Tibial nerve (tissue), 4 donors: Measurements from ENCODE around the gene RXRG. TPM values are rescaled to one million over a fixed set of nuclear protein-coding genes. Genes with fewer than 3 reads are reported as not detected.

ENCODE experiments used
- DNase-seq, 2 donors: peaks; one replicate each; pipeline ENCODE4 v3.0.0-alpha.2; 2019; ENCODE audit warnings: low spot score in 2 of 2
- H3K27ac ChIP-seq, 4 donors: fragments of 200-600 bp; sonication (generic) in 3 of 4; one replicate each; pipeline ENCODE4 v1.5.1; 2017 to 2019; ENCODE audit warnings: mild to moderate bottlenecking in 1 of 4
- H3K27me3 ChIP-seq, 2 donors: fragments of 200-600 bp; sonication (generic) in 1 of 2; one replicate each; pipeline versions ENCODE4 v1.5.1 to v1.6.0; 2017 to 2019
- H3K36me3 ChIP-seq, 3 donors: fragments of 200-600 bp; sonication (generic); one replicate each; pipeline ENCODE4 v1.5.1; 2018 to 2019
- H3K4me1 ChIP-seq, 4 donors: fragments of 200-600 bp; sonication (generic) in 3 of 4; one replicate each; pipeline ENCODE4 v1.5.1; 2017 to 2019
- H3K4me3 ChIP-seq, 4 donors: fragments of 200-600 bp; sonication (generic) in 3 of 4; one replicate each; pipeline ENCODE4 v1.5.1; 2017 to 2019; ENCODE audit warnings: mild to moderate bottlenecking in 1 of 4, moderate library complexity in 1 of 4
- H3K9me3 ChIP-seq, 4 donors: fragments of 200-600 bp; sonication (generic) in 3 of 4; one replicate each; pipeline ENCODE4 v1.5.1; 2017 to 2019
- CTCF ChIP-seq, 5 experiments: fragments of 200-600 bp in 3 of 5; fragments of 450-650 bp in 2 of 5; sonication (generic) in 3 of 5; IDR thresholded peaks; one replicate each; pipeline ENCODE4 v1.5.1; 2016 to 2019; ENCODE audit warnings: antibody characterized with exemption in 5 of 5, mild to moderate bottlenecking in 3 of 5, moderate library complexity in 2 of 5
- EP300 ChIP-seq, 2 donors: sonication (generic); formaldehyde crosslinking; IDR thresholded peaks; one replicate each; pipeline ENCODE4 v1.6.1; 2017; ENCODE audit warnings: antibody characterized with exemption in 2 of 2, mild to moderate bottlenecking in 1 of 2
- POLR2A ChIP-seq, 2 donors: fragments of 450-650 bp; IDR thresholded peaks; one replicate each; pipeline ENCODE4 v1.6.1; 2017; ENCODE audit warnings: antibody characterized with exemption in 2 of 2, mild to moderate bottlenecking in 2 of 2, moderate library complexity in 2 of 2
- WGBS, 2 donors: methylation state at CpG; one replicate each; pipeline ENCODE4 v1.1.5; 2018; 5-methylcytosine and 5-hydroxymethylcytosine counted together
- total RNA-seq, 4 donors: library from RNA; depleted of rRNA; stranded (reverse); fragments of >200 nt; gene quantifications; one replicate each; pipeline ENCODE4 v1.1.0, GENCODE V29; 2016

Gene RXRG
- total RNA-seq, 4 donors from 2014 or later, result 3.3 to 13.8 (median 7.3) TPM

GRCh38 chr1:165352442-165353293 lies 92.3 kb downstream of the RXRG start:
- WGBS, 2 donors, result 20 to 25% methylated on average over 51 to 59 of the region's 59 CpGs
- H3K27ac ChIP-seq, result no peak overlapping the region
- peaks cover 3 to 97% of the 10 kb centered on the region in 2 donors for H3K27me3 ChIP-seq
- peaks cover 0 to 53% (median 20%) of the 10 kb centered on the region in 4 donors for H3K4me1 ChIP-seq
- no peaks in the 10 kb centered on the region for H3K36me3 ChIP-seq
- no peak overlapping the region for H3K4me3 ChIP-seq
- no peaks in the 10 kb centered on the region for H3K9me3 ChIP-seq
- TF ChIP-seq CTCF (IDR thresholded peaks at IDR 0.05) (no peak), POLR2A (IDR thresholded peaks at IDR 0.05) (no peak), EP300 (IDR thresholded peaks at IDR 0.05) (no peak)
- DNase-seq, result no peak

- Histone ChIP-seq H3K4me3 (no peak overlapping the region), H3K4me1 (peaks cover 0 to 53% (median 20%) of the 10 kb centered on the region in 4 donors), H3K27ac (no peak overlapping the region), H3K36me3 (no peaks in the 10 kb centered on the region), H3K9me3 (no peaks in the 10 kb centered on the region), H3K27me3 (peaks cover 3 to 96% of the 10 kb centered on the region in 2 donors)
- WGBS, 2 donors, result 18 to 21% methylated on average over 20 of the region's 20 CpGs
- no peak for DNase-seq
- TF ChIP-seq POLR2A (IDR thresholded peaks at IDR 0.05) (no peak), EP300 (IDR thresholded peaks at IDR 0.05) (no peak), CTCF (IDR thresholded peaks at IDR 0.05) (no peak)
These were observed 93.0 kb downstream of the RXRG start for GRCh38 chr1:165351863-165352441.

Other genes with a start within 250 kb of the RXRG start
- under 1 TPM in 1 of 4 donors, not detected in 3; 0.84 TPM for gene LMX1A, start 88.4 kb downstream of the RXRG start, total RNA-seq
- not detected for gene LRRC52, start 98.9 kb upstream of the RXRG start, total RNA-seq
- gene MGST3, start 186.1 kb upstream of the RXRG start, total RNA-seq, result 100 to 1,000 TPM; 106 to 175 (median 157) TPM